Endothelial cell of umbilical vein (primary cell): Measurements from ENCODE around the gene SETD1A.

Experiments
- POLR2AphosphoS5 ChIP-seq: IDR thresholded peaks from 2 replicates; pipeline ENCODE4 v1.6.1; 2012; ENCODE audit warnings: low read depth, mild to moderate bottlenecking, control low read depth, low read length, moderate library complexity; ENCODE audit not compliant: insufficient read depth
- TF ChIP-seq, protein P1 (sequence below): IDR thresholded peaks from 2 replicates; pipeline ENCODE4 v1.6.1; 2011; ENCODE audit not compliant: insufficient read depth, insufficient read length
- TF ChIP-seq, protein P2 (sequence below), 2 donors: IDR thresholded peaks; 1 replicate in 1 of 2; 2 replicates in 1 of 2; pipeline ENCODE4 v1.5.1; 2011; ENCODE audit warnings: low read length in 2 of 2, mild to moderate bottlenecking in 2 of 2, moderate library complexity in 2 of 2, control low read depth in 1 of 2, inconsistent platforms in 1 of 2, low read depth in 1 of 2; ENCODE audit not compliant: insufficient read depth in 1 of 2; ENCODE audit errors: extremely low read depth in 1 of 2

DNA sequence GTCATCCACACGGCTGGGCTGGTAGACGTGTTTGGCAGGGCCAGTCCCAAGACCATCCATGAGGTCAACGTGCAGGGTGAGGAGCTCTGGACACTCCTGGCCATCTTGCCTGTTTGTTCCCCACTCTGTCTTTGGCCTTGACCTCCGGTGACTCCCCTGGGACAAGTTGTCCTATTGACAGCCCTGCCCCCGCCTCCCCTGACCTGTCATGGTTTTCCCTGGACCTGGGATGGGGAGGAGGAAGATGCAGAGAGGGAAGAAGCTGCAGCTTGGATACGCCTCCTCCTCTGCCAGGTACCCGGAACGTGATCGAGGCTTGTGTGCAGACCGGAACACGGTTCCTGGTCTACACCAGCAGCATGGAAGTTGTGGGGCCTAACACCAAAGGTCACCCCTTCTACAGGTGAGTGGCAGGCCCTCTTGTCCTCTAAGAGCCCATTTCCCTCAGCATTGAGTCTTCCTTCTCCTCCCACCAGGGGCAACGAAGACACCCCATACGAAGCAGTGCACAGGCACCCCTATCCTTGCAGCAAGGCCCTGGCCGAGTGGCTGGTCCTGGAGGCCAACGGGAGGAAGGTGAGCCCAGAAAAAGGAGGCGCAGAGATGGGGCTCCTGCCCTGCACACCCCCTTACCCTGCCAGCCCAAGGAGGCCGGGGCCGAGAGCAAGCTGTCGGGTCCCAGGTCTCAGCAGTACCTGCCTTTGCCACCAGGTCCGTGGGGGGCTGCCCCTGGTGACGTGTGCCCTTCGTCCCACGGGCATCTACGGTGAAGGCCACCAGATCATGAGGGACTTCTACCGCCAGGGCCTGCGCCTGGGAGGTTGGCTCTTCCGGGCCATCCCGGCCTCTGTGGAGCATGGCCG lies 28.8 kb downstream of the SETD1A start:
- TF ChIP-seq, protein P1, sequence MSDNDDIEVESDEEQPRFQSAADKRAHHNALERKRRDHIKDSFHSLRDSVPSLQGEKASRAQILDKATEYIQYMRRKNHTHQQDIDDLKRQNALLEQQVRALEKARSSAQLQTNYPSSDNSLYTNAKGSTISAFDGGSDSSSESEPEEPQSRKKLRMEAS = no peak
- no peak for TF ChIP-seq POLR2AphosphoS5
- TF ChIP-seq, protein P2, sequence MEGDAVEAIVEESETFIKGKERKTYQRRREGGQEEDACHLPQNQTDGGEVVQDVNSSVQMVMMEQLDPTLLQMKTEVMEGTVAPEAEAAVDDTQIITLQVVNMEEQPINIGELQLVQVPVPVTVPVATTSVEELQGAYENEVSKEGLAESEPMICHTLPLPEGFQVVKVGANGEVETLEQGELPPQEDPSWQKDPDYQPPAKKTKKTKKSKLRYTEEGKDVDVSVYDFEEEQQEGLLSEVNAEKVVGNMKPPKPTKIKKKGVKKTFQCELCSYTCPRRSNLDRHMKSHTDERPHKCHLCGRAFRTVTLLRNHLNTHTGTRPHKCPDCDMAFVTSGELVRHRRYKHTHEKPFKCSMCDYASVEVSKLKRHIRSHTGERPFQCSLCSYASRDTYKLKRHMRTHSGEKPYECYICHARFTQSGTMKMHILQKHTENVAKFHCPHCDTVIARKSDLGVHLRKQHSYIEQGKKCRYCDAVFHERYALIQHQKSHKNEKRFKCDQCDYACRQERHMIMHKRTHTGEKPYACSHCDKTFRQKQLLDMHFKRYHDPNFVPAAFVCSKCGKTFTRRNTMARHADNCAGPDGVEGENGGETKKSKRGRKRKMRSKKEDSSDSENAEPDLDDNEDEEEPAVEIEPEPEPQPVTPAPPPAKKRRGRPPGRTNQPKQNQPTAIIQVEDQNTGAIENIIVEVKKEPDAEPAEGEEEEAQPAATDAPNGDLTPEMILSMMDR (IDR thresholded peaks at IDR 0.05; ENCODE audit: extremely low read depth in 1 of 2, insufficient read depth in 1 of 2, low read depth in 1 of 2, low read length in 2 of 2) = no peak
